BLaER1 treated with 17β-estradiol and CSF1 and Interleukin-3, amounts not matched to agents 10 nM and 100 nM (cell line): ENCODE measurements around the gene PARP6.

Source experiments
- H3K27ac ChIP-seq, 11 experiments: shearing (Covaris generic); formaldehyde crosslinking; 2 replicates each; pipeline ENCODE4 v1.8.1; 2022
- H3K27me3 ChIP-seq, 11 experiments: shearing (Covaris generic); formaldehyde crosslinking; 2 replicates each; pipeline ENCODE4 v1.8.1; 2022
- H3K36me3 ChIP-seq, 11 experiments: shearing (Covaris generic); formaldehyde crosslinking; 2 replicates each; pipeline ENCODE4 v1.8.1; 2022
- H3K4me1 ChIP-seq, 10 experiments: shearing (Covaris generic); formaldehyde crosslinking; 2 replicates each; pipeline ENCODE4 v1.8.1; 2022
- H3K4me2 ChIP-seq, 11 experiments: shearing (Covaris generic); formaldehyde crosslinking; 2 replicates each; pipeline ENCODE4 v1.8.1; 2022
- H3K4me3 ChIP-seq, 10 experiments: shearing (Covaris generic); formaldehyde crosslinking; 2 replicates each; pipeline ENCODE4 v1.8.1; 2022
- H3K9ac ChIP-seq, 11 experiments: shearing (Covaris generic); formaldehyde crosslinking; 2 replicates each; pipeline ENCODE4 v1.8.1; 2022
- H3K9me3 ChIP-seq, 11 experiments: shearing (Covaris generic); formaldehyde crosslinking; replicated peaks in 1 of 11; 2 replicates each; pipeline ENCODE4 v1.8.1; 2022
- H4K20me1 ChIP-seq, 11 experiments: shearing (Covaris generic); formaldehyde crosslinking; 2 replicates each; pipeline ENCODE4 v1.8.1; 2022
- Cebpa-rat ChIP-seq, 11 experiments: shearing (Covaris generic); IDR thresholded peaks; 2 replicates each; pipeline ENCODE4 v1.8.1; 2022

PARP6 gene

DNA sequence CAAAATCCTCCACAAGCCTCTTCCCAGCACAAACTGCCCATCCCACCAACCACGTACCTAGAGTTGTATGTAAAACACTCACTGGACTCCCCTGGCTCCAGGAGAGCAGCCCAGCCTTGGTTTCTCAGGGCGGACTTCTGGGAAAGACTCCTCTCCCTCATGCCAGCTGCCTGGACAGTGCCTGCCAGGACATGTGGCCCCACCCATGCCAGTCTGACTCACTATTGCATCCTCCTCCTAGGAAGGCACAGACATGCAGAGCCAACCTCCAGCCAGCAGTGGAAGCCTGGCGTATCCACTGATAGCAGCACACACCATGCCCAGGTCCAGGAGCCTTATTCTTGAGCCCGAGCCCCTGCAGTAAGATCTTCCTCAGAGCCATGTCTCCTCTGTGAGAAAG is 50.0 kb downstream of the PARP6 start:
- Histone ChIP-seq H3K36me3 (peaks cover 71 to 98% (median 89%) of the 10 kb centered on the region in 11 experiments), H4K20me1 (peaks cover 100% of the 10 kb centered on the region in 11 experiments), H3K27me3 (no peaks in the 10 kb centered on the region), H3K4me3 (no peak overlapping the region), H3K4me1 (peaks cover 50 to 86% (median 65%) of the 10 kb centered on the region in 10 experiments), H3K4me2 (peak overlapping the region in 9 of 11 experiments; percentile 3 to 96 (median 38); a peak in 16 of 22 replicates), H3K9ac (peak overlapping the region in 6 of 11 experiments; percentile 12 to 48 (median 42); a peak in 8 of 22 replicates), H3K9me3 (no peaks in the 10 kb centered on the region), H3K27ac (peak overlapping the region in 5 of 11 experiments; percentile 9 to 32 (median 24); a peak in 5 of 22 replicates)
- no peak for TF ChIP-seq Cebpa-rat (IDR thresholded peaks at IDR 0.05)

DNA sequence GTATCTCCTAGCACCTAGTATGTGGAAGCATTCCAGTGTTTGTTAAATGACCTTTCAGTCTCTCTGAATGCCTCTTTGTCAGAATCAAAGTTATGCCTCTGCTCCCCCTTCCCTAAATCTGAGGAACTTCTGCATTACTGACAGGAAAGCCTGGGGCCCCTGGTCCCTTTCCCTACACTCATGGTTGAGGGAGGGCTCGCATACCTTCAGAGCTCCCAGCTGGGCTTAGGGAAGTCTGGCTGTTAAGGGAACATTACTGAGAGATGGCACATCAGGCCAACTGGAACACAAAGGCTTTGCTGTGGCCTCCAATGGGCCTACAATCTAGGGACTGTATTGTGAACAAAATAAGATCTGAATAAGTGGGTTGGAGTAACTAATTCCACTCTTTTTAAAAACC is 51.7 kb downstream of the PARP6 start:
- peak overlapping the region in 2 of 11 experiments; percentile 37 to 63; a peak in 4 of 22 replicates for H3K9ac ChIP-seq
- H3K4me2 ChIP-seq, result peak overlapping the region in 5 of 11 experiments; percentile 16 to 96 (median 36); a peak in 7 of 22 replicates
- H3K27ac ChIP-seq, result peak overlapping the region in 5 of 11 experiments; percentile 10 to 45 (median 30); a peak in 4 of 22 replicates
- H3K36me3 ChIP-seq, result peaks cover 85 to 100% (median 99%) of the 10 kb centered on the region in 11 experiments
- TF ChIP-seq Cebpa-rat (IDR thresholded peaks at IDR 0.05), result no peak
- no peaks in the 10 kb centered on the region for H3K9me3 ChIP-seq
- H3K27me3 ChIP-seq, result no peaks in the 10 kb centered on the region
- peaks cover 33 to 69% (median 48%) of the 10 kb centered on the region in 10 experiments for H3K4me1 ChIP-seq
- H3K4me3 ChIP-seq, result no peak overlapping the region
- peaks cover 100% of the 10 kb centered on the region in 11 experiments for H4K20me1 ChIP-seq

DNA sequence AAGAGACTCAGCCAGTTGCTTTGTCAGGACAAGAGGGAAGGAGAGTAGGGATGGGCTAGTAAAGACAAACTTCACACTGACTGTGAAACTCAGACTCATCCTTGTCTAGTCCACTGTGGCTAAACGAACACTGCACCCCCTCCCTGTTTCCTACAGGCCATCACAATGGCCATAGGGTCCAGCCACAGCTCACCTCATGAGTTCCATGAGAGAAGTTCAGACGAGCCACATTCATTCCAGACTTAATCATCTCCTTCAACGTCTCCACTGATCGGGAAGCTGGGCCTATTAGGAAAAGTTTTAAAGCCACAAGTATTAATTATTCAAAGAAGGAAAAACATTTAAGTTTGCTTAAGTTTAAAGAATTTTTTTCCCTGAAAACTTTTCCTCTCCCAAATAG is 55.1 kb downstream of the PARP6 start:
- TF ChIP-seq Cebpa-rat (IDR thresholded peaks at IDR 0.05), result no peak
- Histone ChIP-seq H3K27me3 (no peaks in the 10 kb centered on the region), H3K36me3 (peaks cover 94 to 100% (median 100%) of the 10 kb centered on the region in 11 experiments), H3K4me1 (peaks cover 4 to 35% (median 16%) of the 10 kb centered on the region in 10 experiments; a peak in 16 of 20 replicates), H4K20me1 (peaks cover 99 to 100% (median 100%) of the 10 kb centered on the region in 11 experiments), H3K27ac (no peak overlapping the region), H3K9me3 (no peaks in the 10 kb centered on the region), H3K4me3 (no peak overlapping the region), H3K4me2 (no peak overlapping the region), H3K9ac (0 out of 22 replicates have a peak overlapping the region, but pooled peaks of 1 of the 11 experiments have one; percentile 7)

DNA sequence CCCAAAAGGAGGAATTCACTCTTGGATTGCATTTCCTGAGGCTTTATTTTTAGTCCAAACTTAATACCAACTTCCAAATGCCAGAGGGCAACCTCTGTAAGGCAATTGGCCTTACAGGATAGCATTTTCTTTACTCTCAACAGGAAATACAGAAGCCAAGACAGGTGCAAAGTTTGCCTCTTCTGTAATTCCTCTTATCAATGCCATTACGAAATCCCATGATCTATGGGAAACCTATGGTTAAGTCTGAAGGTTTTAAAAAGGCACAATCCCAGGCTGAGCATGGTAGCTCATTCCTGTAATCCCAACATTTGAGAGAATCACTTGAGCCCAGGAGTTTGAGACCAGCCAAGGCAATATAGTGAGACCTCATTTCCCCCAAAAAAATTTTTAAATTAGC is 56.3 kb downstream of the PARP6 start:
- peaks cover 0 to 23% (median 7%) of the 10 kb centered on the region in 10 experiments; a peak in 12 of 20 replicates for H3K4me1 ChIP-seq
- H3K4me2 ChIP-seq, result no peak overlapping the region
- H3K27me3 ChIP-seq, result no peaks in the 10 kb centered on the region
- TF ChIP-seq Cebpa-rat (IDR thresholded peaks at IDR 0.05), result no peak
- peaks cover 98 to 100% (median 100%) of the 10 kb centered on the region in 11 experiments for H3K36me3 ChIP-seq
- H3K4me3 ChIP-seq, result no peak overlapping the region
- peak overlapping the region in 1 of 11 experiments; percentile 43; a peak in 1 of 22 replicates for H3K9ac ChIP-seq
- H4K20me1 ChIP-seq, result peaks cover 99 to 100% (median 100%) of the 10 kb centered on the region in 11 experiments
- H3K27ac ChIP-seq, result peak overlapping the region in 1 of 11 experiments; percentile 6; a peak in 1 of 22 replicates
- no peaks in the 10 kb centered on the region for H3K9me3 ChIP-seq

DNA sequence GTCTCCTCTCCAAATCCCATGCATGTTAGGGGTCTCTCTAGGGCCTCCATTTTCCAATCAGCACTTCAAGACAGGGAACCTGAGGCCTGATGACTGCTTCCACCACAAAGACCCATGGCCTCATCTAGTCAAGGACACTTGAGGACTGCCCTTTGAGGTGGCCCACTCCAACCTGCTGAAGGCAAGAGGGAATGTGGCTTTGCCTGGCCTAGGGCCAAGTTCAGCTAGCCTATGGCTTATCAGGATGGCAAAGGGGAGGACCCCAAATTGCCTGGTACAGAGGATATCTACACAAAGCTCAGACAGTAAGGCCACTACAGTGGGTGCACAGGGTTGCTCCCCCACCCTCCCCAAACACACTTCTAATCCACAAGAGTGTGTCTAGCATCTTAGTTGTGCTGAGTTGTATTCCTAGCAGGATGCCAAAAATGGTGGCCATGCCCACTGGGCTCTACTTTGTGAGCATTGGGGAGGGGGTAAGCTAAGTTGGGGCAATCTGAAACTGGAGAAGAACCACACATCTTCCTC is 64.7 kb downstream of the PARP6 start:
- Histone ChIP-seq H3K4me3 (no peak overlapping the region), H3K9ac (0 out of 22 replicates have a peak overlapping the region, but pooled peaks of 2 of the 11 experiments have one; percentile 12 to 34), H3K27ac (no peak overlapping the region), H3K4me1 (peaks cover 14 to 55% (median 31%) of the 10 kb centered on the region in 10 experiments; a peak in 18 of 20 replicates), H3K27me3 (no peaks in the 10 kb centered on the region), H4K20me1 (peaks cover 95 to 100% (median 100%) of the 10 kb centered on the region in 11 experiments), H3K4me2 (no peak overlapping the region), H3K9me3 (no peaks in the 10 kb centered on the region), H3K36me3 (peaks cover 99 to 100% (median 100%) of the 10 kb centered on the region in 11 experiments)
- no peak for TF ChIP-seq Cebpa-rat (IDR thresholded peaks at IDR 0.05)

GRCh38 chr15:72206677-72207000 is 65.7 kb downstream of the PARP6 start:
- Histone ChIP-seq H3K36me3 (peaks cover 99 to 100% (median 100%) of the 10 kb centered on the region in 11 experiments), H4K20me1 (peaks cover 95 to 100% (median 100%) of the 10 kb centered on the region in 11 experiments), H3K27ac (no peak overlapping the region), H3K4me2 (no peak overlapping the region), H3K4me1 (peaks cover 14 to 55% (median 37%) of the 10 kb centered on the region in 10 experiments; a peak in 19 of 20 replicates), H3K27me3 (no peaks in the 10 kb centered on the region; a peak in 1 of 22 replicates), H3K4me3 (no peak overlapping the region), H3K9ac (peak overlapping the region in 2 of 11 experiments; percentile 11 to 26; a peak in 2 of 22 replicates), H3K9me3 (no peaks in the 10 kb centered on the region)
- no peak for TF ChIP-seq Cebpa-rat (IDR thresholded peaks at IDR 0.05)

- Histone ChIP-seq H3K27me3 (no peaks in the 10 kb centered on the region; a peak in 1 of 22 replicates), H3K4me2 (no peak overlapping the region), H3K4me3 (no peak overlapping the region), H4K20me1 (peaks cover 95 to 100% (median 100%) of the 10 kb centered on the region in 11 experiments), H3K27ac (no peak overlapping the region; a peak in 1 of 22 replicates), H3K9me3 (no peaks in the 10 kb centered on the region), H3K4me1 (peaks cover 14 to 60% (median 39%) of the 10 kb centered on the region in 10 experiments; a peak in 19 of 20 replicates), H3K36me3 (peaks cover 99 to 100% (median 100%) of the 10 kb centered on the region in 11 experiments), H3K9ac (peak overlapping the region in 2 of 11 experiments; percentile 26 to 31; a peak in 4 of 22 replicates)
- TF ChIP-seq Cebpa-rat (IDR thresholded peaks at IDR 0.05), result no peak
These were observed 66.3 kb downstream of the PARP6 start for GRCh38 chr15:72205896-72206676.

- H3K36me3 ChIP-seq, result peaks cover 99 to 100% (median 100%) of the 10 kb centered on the region in 11 experiments
- H3K4me1 ChIP-seq, result peaks cover 14 to 60% (median 41%) of the 10 kb centered on the region in 10 experiments; a peak in 19 of 20 replicates
- H3K4me3 ChIP-seq, result no peak overlapping the region
- H3K27ac ChIP-seq, result no peak overlapping the region
- peak overlapping the region in 1 of 11 experiments; percentile 4; a peak in 1 of 22 replicates for H3K4me2 ChIP-seq
- peak overlapping the region in 1 of 11 experiments; percentile 31; a peak in 2 of 22 replicates for H3K9ac ChIP-seq
- no peaks in the 10 kb centered on the region; a peak in 1 of 22 replicates for H3K27me3 ChIP-seq
- no peaks in the 10 kb centered on the region for H3K9me3 ChIP-seq
- no peak for TF ChIP-seq Cebpa-rat (IDR thresholded peaks at IDR 0.05)
- peaks cover 95 to 100% (median 100%) of the 10 kb centered on the region in 11 experiments for H4K20me1 ChIP-seq
These were observed 67.1 kb downstream of the PARP6 start for GRCh38 chr15:72205273-72205672.
